Endothelial cell (in vitro differentiated cells): Measurements from ENCODE around the gene TVP23A. TPM values are rescaled to one million over a fixed set of nuclear protein-coding genes. Genes with fewer than 3 reads are reported as not detected.

Experiments
- DNase-seq: peaks from one replicate; pipeline ENCODE4 v3.0.0; 2021; ENCODE audit warnings: low spot score
- H3K27ac Mint-ChIP-seq: one replicate; pipeline ENCODE4 v1.8.0; 2021; ENCODE audit warnings: mixed read lengths, inconsistent platforms; ENCODE audit not compliant: unreplicated experiment
- H3K27me3 Mint-ChIP-seq: one replicate; pipeline ENCODE4 v1.8.0; 2021; ENCODE audit warnings: mild to moderate bottlenecking, moderate library complexity, mixed read lengths, inconsistent platforms; ENCODE audit not compliant: unreplicated experiment
- H3K36me3 Mint-ChIP-seq: one replicate; pipeline ENCODE4 v1.8.0; 2021; ENCODE audit warnings: mild to moderate bottlenecking, low read depth, mixed read lengths, inconsistent platforms; ENCODE audit not compliant: unreplicated experiment
- H3K4me1 Mint-ChIP-seq: one replicate; pipeline ENCODE4 v1.8.0; 2021; ENCODE audit warnings: mild to moderate bottlenecking, mixed read lengths, inconsistent platforms; ENCODE audit not compliant: unreplicated experiment
- H3K4me3 Mint-ChIP-seq: one replicate; pipeline ENCODE4 v1.8.0; 2021; ENCODE audit warnings: mild to moderate bottlenecking, mixed read lengths, inconsistent platforms; ENCODE audit not compliant: unreplicated experiment
- H3K9me3 Mint-ChIP-seq: one replicate; pipeline ENCODE4 v1.8.0; 2021; ENCODE audit warnings: mixed read lengths, inconsistent platforms; ENCODE audit not compliant: unreplicated experiment
- CTCF ChIP-seq: fragments of 200-600 bp; sonication (generic); IDR thresholded peaks from one replicate; pipeline ENCODE4 v1.5.0; 2021; ENCODE audit warnings: antibody characterized with exemption; ENCODE audit not compliant: unreplicated experiment
- total RNA-seq: library from RNA; stranded (reverse); fragmentation: NEBNext Ultra II Directional; extraction: Animal tissue kit (Norgen Biotek cat#: 25700); gene quantifications from one replicate; pipeline ENCODE4 v1.2.1, GENCODE V29; 2021; ENCODE audit not compliant: unreplicated experiment

Gene TVP23A
- total RNA-seq, 1 donor from 2014 or later: 7.8 TPM

- no peak overlapping the region for H3K4me3 Mint-ChIP-seq
- TF ChIP-seq CTCF: no peak
- DNase-seq: no peak
- H3K27ac Mint-ChIP-seq: no peak overlapping the region
- H3K4me1 Mint-ChIP-seq: no peaks in the 10 kb centered on the region
- H3K36me3 Mint-ChIP-seq: no peaks in the 10 kb centered on the region
- H3K9me3 Mint-ChIP-seq: no peaks in the 10 kb centered on the region
- peaks cover 2% of the 10 kb centered on the region for H3K27me3 Mint-ChIP-seq
These were observed 9.2 kb upstream of the TVP23A start for GRCh38 chr16:10827691-10828341.

GRCh38 chr16:10824111-10824893 lies 5.7 kb upstream of the TVP23A start:
- H3K36me3 Mint-ChIP-seq: no peaks in the 10 kb centered on the region
- H3K27ac Mint-ChIP-seq: no peak overlapping the region
- DNase-seq: no peak
- no peak for TF ChIP-seq CTCF
- no peak overlapping the region for H3K4me3 Mint-ChIP-seq
- no peaks in the 10 kb centered on the region for H3K9me3 Mint-ChIP-seq
- H3K27me3 Mint-ChIP-seq: peaks cover 2% of the 10 kb centered on the region
- peaks cover 3% of the 10 kb centered on the region for H3K4me1 Mint-ChIP-seq

- DNase-seq: no peak
- Mint-ChIP-seq H3K4me3 (no peak overlapping the region), H3K9me3 (no peaks in the 10 kb centered on the region), H3K27me3 (peaks cover 2% of the 10 kb centered on the region), H3K4me1 (peaks cover 3% of the 10 kb centered on the region), H3K27ac (no peak overlapping the region), H3K36me3 (no peaks in the 10 kb centered on the region)
- no peak for TF ChIP-seq CTCF
These were observed 4.1 kb upstream of the TVP23A start for GRCh38 chr16:10822702-10823101.

GRCh38 chr16:10820546-10820945 lies 2.0 kb upstream of the TVP23A start:
- H3K9me3 Mint-ChIP-seq: no peaks in the 10 kb centered on the region
- H3K4me1 Mint-ChIP-seq: peaks cover 3% of the 10 kb centered on the region
- DNase-seq: no peak
- no peak for TF ChIP-seq CTCF
- peaks cover 2% of the 10 kb centered on the region for H3K27me3 Mint-ChIP-seq
- H3K4me3 Mint-ChIP-seq: no peak overlapping the region
- no peaks in the 10 kb centered on the region for H3K36me3 Mint-ChIP-seq
- H3K27ac Mint-ChIP-seq: no peak overlapping the region

- no peak for DNase-seq
- Mint-ChIP-seq H3K27me3 (peaks cover 2% of the 10 kb centered on the region), H3K9me3 (no peaks in the 10 kb centered on the region), H3K36me3 (peaks cover 4% of the 10 kb centered on the region), H3K4me3 (peak overlapping the region; percentile 70), H3K4me1 (peaks cover 3% of the 10 kb centered on the region), H3K27ac (no peak overlapping the region)
- TF ChIP-seq CTCF: no peak
These were observed 1.1 kb downstream of the TVP23A start for GRCh38 chr16:10817514-10817913.
